Brain microvascular endothelial cell (primary cell): ENCODE results near the gene CPA4.

ENCODE experiments used
- DNase-seq: peaks from one replicate; pipeline ENCODE4 v3.0.0-alpha.2; 2020
- H3K27ac ChIP-seq: fragments of 250-450 bp; sonication (Bioruptor Pico); 2 replicates; pipeline ENCODE4 v1.5.1; 2020; ENCODE audit warnings: mild to moderate bottlenecking, moderate library complexity
- H3K27me3 ChIP-seq: fragments of 250-450 bp; sonication (Bioruptor Pico); replicated peaks from 2 replicates; pipeline ENCODE4 v1.5.1; 2020; ENCODE audit warnings: mild to moderate bottlenecking
- H3K36me3 ChIP-seq: fragments of 250-450 bp; sonication (Bioruptor Pico); replicated peaks from 2 replicates; pipeline ENCODE4 v1.5.1; 2020; ENCODE audit warnings: mild to moderate bottlenecking
- H3K4me3 ChIP-seq: 2 replicates; pipeline ENCODE4 v1.5.1; 2011; ENCODE audit warnings: low read depth, mild to moderate bottlenecking, control low read depth, low read length, moderate library complexity
- CTCF ChIP-seq: IDR thresholded peaks from 2 replicates; pipeline ENCODE4 v1.5.1; 2011; ENCODE audit warnings: low read depth, mild to moderate bottlenecking, moderate library complexity, low read length, control low read depth, inconsistent platforms; ENCODE audit errors: missing control alignments
- in situ Hi-C: cut with HindIII; loops from 2 replicates; pipeline ENCODE4 v1.10.0; 2017; ENCODE audit warnings: low sequenced_read_pairs, low pct_ligation_motif_present

The CPA4 gene

GRCh38 chr7:130356876-130357611, 64.1 kb downstream of the CPA4 start:
- in situ Hi-C loops: no loop called here
- Histone ChIP-seq H3K4me3 (no peak overlapping the region), H3K27ac (peak overlapping the region; percentile 77), H3K27me3 (no peaks in the 10 kb centered on the region), H3K36me3 (no peaks in the 10 kb centered on the region)
- DNase-seq: peak; percentile 67
- no peak for TF ChIP-seq CTCF

- no peak for TF ChIP-seq CTCF
- Histone ChIP-seq H3K36me3 (no peaks in the 10 kb centered on the region), H3K27me3 (no peaks in the 10 kb centered on the region), H3K4me3 (no peak overlapping the region), H3K27ac (no peak overlapping the region)
- in situ Hi-C loops: no loop called here
- DNase-seq: no peak
Observed at GRCh38 chr7:130358471-130358870, 65.5 kb downstream of the CPA4 start.

- in situ Hi-C loops: no loop called here
- H3K36me3 ChIP-seq: no peaks in the 10 kb centered on the region
- H3K27me3 ChIP-seq: no peaks in the 10 kb centered on the region
- TF ChIP-seq CTCF: no peak
- H3K4me3 ChIP-seq: no peak overlapping the region
- no peak for DNase-seq
- no peak overlapping the region for H3K27ac ChIP-seq
Observed at GRCh38 chr7:130359276-130359857, 66.4 kb downstream of the CPA4 start.

- no peak overlapping the region for H3K27ac ChIP-seq
- DNase-seq: no peak
- in situ Hi-C loops: no loop called here
Observed at GRCh38 chr7:130360518-130360917, 67.6 kb downstream of the CPA4 start.

GRCh38 chr7:130361681-130362080, 68.7 kb downstream of the CPA4 start:
- Histone ChIP-seq H3K4me3 (no peak overlapping the region), H3K36me3 (no peaks in the 10 kb centered on the region), H3K27me3 (no peaks in the 10 kb centered on the region), H3K27ac (no peak overlapping the region)
- no peak for TF ChIP-seq CTCF
- DNase-seq: no peak
- in situ Hi-C loops: no loop called here

More at GRCh38 chr7:130360518-130360917, 67.6 kb downstream of the CPA4 start:
- Histone ChIP-seq H3K4me3 (no peak overlapping the region), H3K27me3 (no peaks in the 10 kb centered on the region), H3K36me3 (no peaks in the 10 kb centered on the region)
- no peak for TF ChIP-seq CTCF

- DNase-seq: no peak
- Histone ChIP-seq H3K4me3 (no peak overlapping the region), H3K27me3 (no peaks in the 10 kb centered on the region), H3K36me3 (no peaks in the 10 kb centered on the region), H3K27ac (no peak overlapping the region)
- in situ Hi-C loops: no loop called here
- TF ChIP-seq CTCF: no peak
Observed at GRCh38 chr7:130362251-130362816, 69.4 kb downstream of the CPA4 start.
